ENCODE data around the gene MRPL58.

GRCh38 chr17:75039238-75039637 lies 26.8 kb downstream of the MRPL58 start:
- no peak for TF ChIP-seq EZH2 (IDR thresholded peaks at IDR 0.05; ENCODE audit: low read length, unreplicated experiment)
- no peak for TF ChIP-seq CTCF (conservative IDR thresholded peaks at IDR 0.05; ENCODE audit: low read depth, low read length)
- no peak for TF ChIP-seq EZH2phosphoT487 (IDR thresholded peaks at IDR 0.05; ENCODE audit: borderline replicate concordance, low read length)

All from PC-3 (cell line).